ENCODE data around the gene AAK1.

- no peak for TF ChIP-seq TAF1 (IDR thresholded peaks at IDR 0.05; ENCODE audit: low read depth)
- TF ChIP-seq, protein P1, sequence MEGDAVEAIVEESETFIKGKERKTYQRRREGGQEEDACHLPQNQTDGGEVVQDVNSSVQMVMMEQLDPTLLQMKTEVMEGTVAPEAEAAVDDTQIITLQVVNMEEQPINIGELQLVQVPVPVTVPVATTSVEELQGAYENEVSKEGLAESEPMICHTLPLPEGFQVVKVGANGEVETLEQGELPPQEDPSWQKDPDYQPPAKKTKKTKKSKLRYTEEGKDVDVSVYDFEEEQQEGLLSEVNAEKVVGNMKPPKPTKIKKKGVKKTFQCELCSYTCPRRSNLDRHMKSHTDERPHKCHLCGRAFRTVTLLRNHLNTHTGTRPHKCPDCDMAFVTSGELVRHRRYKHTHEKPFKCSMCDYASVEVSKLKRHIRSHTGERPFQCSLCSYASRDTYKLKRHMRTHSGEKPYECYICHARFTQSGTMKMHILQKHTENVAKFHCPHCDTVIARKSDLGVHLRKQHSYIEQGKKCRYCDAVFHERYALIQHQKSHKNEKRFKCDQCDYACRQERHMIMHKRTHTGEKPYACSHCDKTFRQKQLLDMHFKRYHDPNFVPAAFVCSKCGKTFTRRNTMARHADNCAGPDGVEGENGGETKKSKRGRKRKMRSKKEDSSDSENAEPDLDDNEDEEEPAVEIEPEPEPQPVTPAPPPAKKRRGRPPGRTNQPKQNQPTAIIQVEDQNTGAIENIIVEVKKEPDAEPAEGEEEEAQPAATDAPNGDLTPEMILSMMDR (IDR thresholded peaks at IDR 0.05; ENCODE audit: poor library complexity, severe bottlenecking) = no peak
Observed at GRCh38 chr2:69686813-69687212, 43.3 kb upstream of the AAK1 start.

Data from neural cell (in vitro differentiated cells).